ENCODE results near the gene TMEM164.

Gene TMEM164

GRCh38 chrX:110037178-110037577 is 34.3 kb downstream of the TMEM164 start:
- DNase-seq (ENCODE audit: low read depth), result peak; percentile 22

GRCh38 chrX:110038900-110039299 is 36.0 kb downstream of the TMEM164 start:
- DNase-seq (ENCODE audit: low read depth), result no peak

GRCh38 chrX:110041980-110042379 is 39.1 kb downstream of the TMEM164 start:
- DNase-seq (ENCODE audit: low read depth), result no peak

GRCh38 chrX:110042496-110042895 is 39.6 kb downstream of the TMEM164 start:
- DNase-seq (ENCODE audit: low read depth), result peak; percentile 52

GRCh38 chrX:110043506-110043905 is 40.6 kb downstream of the TMEM164 start:
- no peak for DNase-seq (ENCODE audit: low read depth)

- DNase-seq (ENCODE audit: low read depth), result no peak
These were observed 41.7 kb downstream of the TMEM164 start for GRCh38 chrX:110044346-110045249.

- no peak for DNase-seq (ENCODE audit: low read depth)
These were observed 42.5 kb downstream of the TMEM164 start for GRCh38 chrX:110045421-110045820.

GRCh38 chrX:110046001-110046400 is 43.1 kb downstream of the TMEM164 start:
- DNase-seq (ENCODE audit: low read depth), result peak; percentile 24

- no peak for DNase-seq (ENCODE audit: low read depth)
These were observed 44.1 kb downstream of the TMEM164 start for GRCh38 chrX:110046971-110047370.

- DNase-seq (ENCODE audit: low read depth), result no peak
These were observed 46.2 kb downstream of the TMEM164 start for GRCh38 chrX:110049096-110049495.

GRCh38 chrX:110050386-110050785 is 47.5 kb downstream of the TMEM164 start:
- DNase-seq (ENCODE audit: low read depth), result no peak

- no peak for DNase-seq (ENCODE audit: low read depth)
These were observed 48.0 kb downstream of the TMEM164 start for GRCh38 chrX:110050901-110051300.

GRCh38 chrX:110051559-110051958 is 48.6 kb downstream of the TMEM164 start:
- DNase-seq (ENCODE audit: low read depth), result no peak

GRCh38 chrX:110052303-110052702 is 49.4 kb downstream of the TMEM164 start:
- no peak for DNase-seq (ENCODE audit: low read depth)

GRCh38 chrX:110053453-110053852 is 50.5 kb downstream of the TMEM164 start:
- no peak for DNase-seq (ENCODE audit: low read depth)

- peak; percentile 39 for DNase-seq (ENCODE audit: low read depth)
These were observed 52.7 kb downstream of the TMEM164 start for GRCh38 chrX:110055616-110056015.

- DNase-seq (ENCODE audit: low read depth), result peak; percentile 6
These were observed 53.5 kb downstream of the TMEM164 start for GRCh38 chrX:110056419-110056818.

GRCh38 chrX:110059410-110059809 is 56.5 kb downstream of the TMEM164 start:
- no peak for DNase-seq (ENCODE audit: low read depth)

- DNase-seq (ENCODE audit: low read depth), result no peak
These were observed 57.4 kb downstream of the TMEM164 start for GRCh38 chrX:110060317-110060716.

GRCh38 chrX:110060846-110061537 is 58.1 kb downstream of the TMEM164 start:
- DNase-seq (ENCODE audit: low read depth), result no peak

GRCh38 chrX:110062919-110063318 is 60.0 kb downstream of the TMEM164 start:
- no peak for DNase-seq (ENCODE audit: low read depth)

- DNase-seq (ENCODE audit: low read depth), result no peak
These were observed 63.7 kb downstream of the TMEM164 start for GRCh38 chrX:110066488-110067225.

- no peak for DNase-seq (ENCODE audit: low read depth)
These were observed 68.1 kb downstream of the TMEM164 start for GRCh38 chrX:110070970-110071369.
